ENCODE measurements around the gene CDV3.

The CDV3 gene

DNA sequence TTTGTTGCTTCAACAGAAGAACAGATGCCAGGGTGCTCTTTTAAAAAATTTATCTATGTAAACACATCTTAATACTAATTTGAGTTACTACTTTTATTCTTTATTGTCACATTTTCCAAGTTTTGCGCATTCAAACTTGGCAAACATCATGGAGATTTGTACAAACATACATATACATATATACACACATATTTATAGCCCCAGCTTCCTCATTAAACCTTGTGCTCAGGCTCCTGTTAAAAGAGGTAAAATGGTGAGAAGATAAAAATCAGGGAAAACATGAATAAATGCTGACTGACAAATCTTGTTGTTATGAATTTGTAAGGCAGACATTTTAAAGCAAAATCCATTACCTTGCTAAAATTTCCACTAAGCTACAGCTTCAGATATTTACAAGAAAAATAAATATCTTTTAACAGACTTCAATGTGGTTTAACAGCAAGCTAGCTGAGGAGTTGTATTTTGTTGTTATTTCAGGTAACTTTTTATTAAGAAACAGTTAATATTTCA, 27.1 kb downstream of the CDV3 start:
- TF ChIP-seq CTCF (IDR thresholded peaks at IDR 0.05; ENCODE audit: insufficient read depth, low read length, poor library complexity, severe bottlenecking): no peak
- peaks cover 2% of the 10 kb centered on the region; the same call in 1 of the 2 replicates for H3K36me3 ChIP-seq (ENCODE audit: control insufficient read depth, insufficient read depth, low read length)
- H3K27me3 ChIP-seq (replicated peaks; ENCODE audit: control insufficient read depth, insufficient read depth, low read length): no peaks in the 10 kb centered on the region
- DNase-seq (ENCODE audit: extremely low read depth, insufficient read length): no peak
- no peak overlapping the region for H3K4me3 ChIP-seq (replicated peaks; ENCODE audit: low read depth, low read length)

DNA sequence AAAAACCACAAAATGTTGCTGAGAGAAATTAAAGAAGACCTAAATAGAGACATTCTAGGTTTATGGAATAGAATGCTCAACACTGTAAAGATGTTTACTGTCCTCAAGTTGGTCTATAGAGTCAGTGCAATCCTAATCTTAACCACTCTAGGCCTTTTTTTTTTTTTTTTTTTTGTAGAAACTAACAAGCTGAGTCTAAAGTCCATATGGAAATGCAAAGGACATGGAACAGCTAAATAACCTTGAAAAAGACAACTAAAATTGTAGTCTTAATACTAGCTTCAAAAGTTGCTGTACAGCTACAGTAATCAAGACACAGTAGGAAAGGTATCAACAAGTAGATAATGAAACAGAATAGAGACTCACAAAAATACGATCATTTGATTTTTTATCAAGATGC, 32.9 kb downstream of the CDV3 start:
- Histone ChIP-seq H3K4me3 (replicated peaks; ENCODE audit: low read depth, low read length) (no peak overlapping the region), H3K36me3 (ENCODE audit: control insufficient read depth, insufficient read depth, low read length) (peaks cover 8% of the 10 kb centered on the region), H3K27me3 (replicated peaks; ENCODE audit: control insufficient read depth, insufficient read depth, low read length) (no peaks in the 10 kb centered on the region)
- no peak for DNase-seq (ENCODE audit: extremely low read depth, insufficient read length)
- no peak for TF ChIP-seq CTCF (IDR thresholded peaks at IDR 0.05; ENCODE audit: insufficient read depth, low read length, poor library complexity, severe bottlenecking)

DNA sequence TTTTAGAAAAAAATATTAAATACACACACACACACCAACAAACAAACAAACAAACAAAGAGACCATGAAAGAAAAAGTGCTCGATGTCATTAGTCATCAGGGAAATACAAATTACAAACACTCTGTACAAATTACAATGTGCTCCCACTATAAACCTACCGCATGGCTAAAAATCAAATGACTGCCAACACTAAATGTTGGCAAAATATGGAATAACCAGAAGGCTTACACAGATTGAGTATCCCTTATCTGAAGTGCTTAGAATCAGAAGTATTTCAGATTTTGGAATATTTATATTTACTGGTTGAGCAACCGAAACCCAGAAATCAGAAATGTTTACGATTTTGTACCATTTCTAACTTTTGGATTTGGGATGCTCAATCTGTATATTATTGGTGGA, 33.4 kb downstream of the CDV3 start:
- no peak for DNase-seq (ENCODE audit: extremely low read depth, insufficient read length)
- Histone ChIP-seq H3K27me3 (replicated peaks; ENCODE audit: control insufficient read depth, insufficient read depth, low read length) (no peaks in the 10 kb centered on the region), H3K4me3 (replicated peaks; ENCODE audit: low read depth, low read length) (no peak overlapping the region), H3K36me3 (ENCODE audit: control insufficient read depth, insufficient read depth, low read length) (peaks cover 10% of the 10 kb centered on the region)
- no peak for TF ChIP-seq CTCF (IDR thresholded peaks at IDR 0.05; ENCODE audit: insufficient read depth, low read length, poor library complexity, severe bottlenecking)

DNA sequence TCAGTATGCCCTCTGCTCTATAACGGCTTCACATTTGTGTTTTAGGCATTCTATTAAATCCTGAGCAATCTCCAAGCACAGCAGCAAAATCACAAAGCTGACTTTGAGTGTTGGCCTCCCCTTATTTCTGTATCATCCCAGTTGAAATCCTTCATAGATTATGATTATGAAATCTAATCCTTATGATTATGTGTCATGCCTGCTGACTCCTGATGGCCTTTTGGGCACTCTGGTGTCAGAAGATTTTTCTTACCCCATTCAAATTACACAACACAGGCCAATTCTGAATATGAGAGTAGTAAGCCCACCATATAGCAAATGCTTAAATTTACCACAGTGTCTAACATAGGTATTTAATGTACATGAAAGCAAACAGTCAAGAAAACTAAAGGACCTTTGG, 34.3 kb downstream of the CDV3 start:
- Histone ChIP-seq H3K4me3 (replicated peaks; ENCODE audit: low read depth, low read length) (no peak overlapping the region), H3K27me3 (replicated peaks; ENCODE audit: control insufficient read depth, insufficient read depth, low read length) (no peaks in the 10 kb centered on the region), H3K36me3 (ENCODE audit: control insufficient read depth, insufficient read depth, low read length) (peaks cover 10% of the 10 kb centered on the region)
- TF ChIP-seq CTCF (IDR thresholded peaks at IDR 0.05; ENCODE audit: insufficient read depth, low read length, poor library complexity, severe bottlenecking): no peak
- DNase-seq (ENCODE audit: extremely low read depth, insufficient read length): no peak

DNA sequence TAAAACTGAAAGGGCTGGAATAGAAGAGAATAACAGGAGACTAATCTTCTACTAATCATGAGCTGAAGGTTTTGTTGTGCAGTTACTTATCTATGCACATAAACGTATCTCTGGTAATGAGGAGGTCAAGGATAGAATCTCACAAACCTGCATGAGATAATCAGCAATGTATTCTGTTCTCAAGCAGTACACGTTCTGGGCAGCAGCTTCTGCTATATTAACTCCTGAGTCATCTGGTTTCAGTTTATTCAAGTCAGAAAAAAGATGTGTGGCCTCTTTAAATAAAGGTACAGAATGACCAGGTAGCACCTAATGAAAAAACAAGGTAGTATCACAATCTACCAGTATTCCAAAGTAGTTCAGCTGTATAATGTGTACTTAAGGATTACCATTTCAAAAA, 34.9 kb downstream of the CDV3 start:
- DNase-seq (ENCODE audit: extremely low read depth, insufficient read length): no peak
- Histone ChIP-seq H3K4me3 (replicated peaks; ENCODE audit: low read depth, low read length) (no peak overlapping the region), H3K27me3 (replicated peaks; ENCODE audit: control insufficient read depth, insufficient read depth, low read length) (no peaks in the 10 kb centered on the region), H3K36me3 (ENCODE audit: control insufficient read depth, insufficient read depth, low read length) (peaks cover 10% of the 10 kb centered on the region)
- TF ChIP-seq CTCF (IDR thresholded peaks at IDR 0.05; ENCODE audit: insufficient read depth, low read length, poor library complexity, severe bottlenecking): no peak

GRCh38 chr3:133610031-133610430, 36.5 kb downstream of the CDV3 start:
- no peak for TF ChIP-seq CTCF (IDR thresholded peaks at IDR 0.05; ENCODE audit: insufficient read depth, low read length, poor library complexity, severe bottlenecking)
- H3K4me3 ChIP-seq (replicated peaks; ENCODE audit: low read depth, low read length): no peak overlapping the region
- H3K27me3 ChIP-seq (replicated peaks; ENCODE audit: control insufficient read depth, insufficient read depth, low read length): no peaks in the 10 kb centered on the region
- no peak for DNase-seq (ENCODE audit: extremely low read depth, insufficient read length)
- H3K36me3 ChIP-seq (ENCODE audit: control insufficient read depth, insufficient read depth, low read length): peaks cover 10% of the 10 kb centered on the region
